RCC 7860 (cell line): Measurements from ENCODE around the gene ARHGAP36.

ENCODE experiments used
- DNase-seq: peaks from one replicate; pipeline ENCODE4 v3.0.0-alpha.2; 2015; ENCODE audit warnings: low spot score
- FAIRE-seq: peaks from 2 replicates; lab custom pipeline; 2012; peaks lifted over from hg19 to GRCh38; lab: Jason Lieb, UNC

The ARHGAP36 gene, protein sequence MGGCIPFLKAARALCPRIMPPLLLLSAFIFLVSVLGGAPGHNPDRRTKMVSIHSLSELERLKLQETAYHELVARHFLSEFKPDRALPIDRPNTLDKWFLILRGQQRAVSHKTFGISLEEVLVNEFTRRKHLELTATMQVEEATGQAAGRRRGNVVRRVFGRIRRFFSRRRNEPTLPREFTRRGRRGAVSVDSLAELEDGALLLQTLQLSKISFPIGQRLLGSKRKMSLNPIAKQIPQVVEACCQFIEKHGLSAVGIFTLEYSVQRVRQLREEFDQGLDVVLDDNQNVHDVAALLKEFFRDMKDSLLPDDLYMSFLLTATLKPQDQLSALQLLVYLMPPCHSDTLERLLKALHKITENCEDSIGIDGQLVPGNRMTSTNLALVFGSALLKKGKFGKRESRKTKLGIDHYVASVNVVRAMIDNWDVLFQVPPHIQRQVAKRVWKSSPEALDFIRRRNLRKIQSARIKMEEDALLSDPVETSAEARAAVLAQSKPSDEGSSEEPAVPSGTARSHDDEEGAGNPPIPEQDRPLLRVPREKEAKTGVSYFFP

DNA sequence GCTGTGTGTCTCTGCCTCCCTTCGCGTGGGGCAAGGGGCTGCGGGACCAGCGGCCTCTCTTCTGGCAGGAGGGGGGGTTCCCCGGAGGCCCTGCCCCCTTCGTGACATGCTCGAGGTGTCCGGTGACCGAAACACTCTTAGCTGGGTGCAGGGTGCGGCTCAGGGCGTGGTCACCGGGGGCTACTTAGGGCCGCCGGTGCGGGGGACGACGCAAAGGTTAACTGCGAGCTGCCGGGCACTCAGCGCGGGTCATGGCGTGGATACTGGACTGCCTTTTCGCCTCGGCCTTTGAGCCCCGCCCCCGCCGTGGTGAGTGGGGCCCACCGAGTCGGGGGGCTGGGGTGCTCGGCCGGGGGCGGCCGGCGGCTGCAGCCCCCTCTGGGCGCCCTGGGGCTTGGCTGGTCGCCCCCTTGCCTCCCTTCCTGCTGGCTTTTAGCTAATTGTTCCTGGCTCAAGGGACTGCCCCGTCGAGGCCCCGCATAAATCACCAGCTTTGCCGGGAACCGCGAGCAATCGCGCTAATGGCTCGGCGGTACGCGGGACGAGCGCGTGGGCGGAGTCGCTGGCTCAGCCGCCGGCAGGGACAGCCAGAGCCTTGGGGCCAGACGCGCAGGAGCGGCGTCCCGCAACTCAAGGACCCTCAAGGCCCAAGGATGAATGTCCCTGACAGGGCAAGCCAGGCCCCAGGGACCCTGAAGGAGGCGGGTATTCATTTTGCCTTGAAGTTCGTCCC, at the start of gene ARHGAP36:
Gene ARHGAP36 (plus strand): TSS at position 211 of the 733 bp plus-strand sequence. CDS start 23,320 bp downstream, outside the sequence.
- FAIRE-seq (no peak), DNase-seq (no peak)

DNA sequence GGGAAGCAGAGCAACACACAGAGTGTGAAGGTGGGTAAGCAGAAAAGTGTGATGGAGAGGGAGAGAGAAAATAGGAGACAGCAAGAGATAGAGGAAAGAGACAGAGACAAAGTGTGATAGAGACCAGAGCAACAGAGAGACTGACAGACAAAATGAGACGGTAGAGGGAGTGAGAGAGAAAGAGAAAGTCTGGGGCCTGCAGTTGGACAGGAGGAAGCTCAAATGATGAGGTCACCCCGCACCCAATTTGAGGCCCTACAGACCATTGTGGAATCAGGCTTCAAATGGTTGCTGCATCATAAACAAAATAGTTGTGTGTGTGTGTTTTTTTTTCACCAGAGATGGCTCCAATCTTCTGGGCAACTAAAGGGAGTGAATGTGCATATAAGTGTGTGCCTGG, 48.0 kb upstream of the ARHGAP36 start:
- FAIRE-seq (no peak), DNase-seq (no peak)

- FAIRE-seq (no peak), DNase-seq (no peak)
Observed at GRCh38 chrX:131025336-131025735, 32.8 kb upstream of the ARHGAP36 start.

GRCh38 chrX:131032354-131033230, 25.6 kb upstream of the ARHGAP36 start:
- no peak for FAIRE-seq
- no peak for DNase-seq

DNA sequence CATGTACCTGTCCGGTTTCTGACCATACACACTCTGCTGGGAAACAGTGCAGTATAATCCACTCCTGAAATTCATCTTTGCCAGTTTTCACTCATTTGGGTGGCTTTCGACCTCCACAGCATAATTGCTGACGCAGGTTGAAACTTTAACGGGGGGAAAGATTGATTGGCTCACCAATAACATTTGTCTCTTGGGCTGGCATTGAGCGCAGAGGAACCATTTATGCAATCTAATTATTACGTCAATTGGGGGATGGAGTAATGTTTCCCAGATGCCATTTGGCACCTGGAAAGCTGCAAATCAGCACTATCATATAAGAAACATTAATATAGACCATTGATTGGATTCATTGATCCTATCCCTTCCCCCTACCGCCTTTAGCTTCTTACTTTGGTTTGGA, 24.1 kb upstream of the ARHGAP36 start:
- no peak for FAIRE-seq
- no peak for DNase-seq

GRCh38 chrX:131040781-131041180, 17.4 kb upstream of the ARHGAP36 start:
- DNase-seq (no peak), FAIRE-seq (no peak)

DNA sequence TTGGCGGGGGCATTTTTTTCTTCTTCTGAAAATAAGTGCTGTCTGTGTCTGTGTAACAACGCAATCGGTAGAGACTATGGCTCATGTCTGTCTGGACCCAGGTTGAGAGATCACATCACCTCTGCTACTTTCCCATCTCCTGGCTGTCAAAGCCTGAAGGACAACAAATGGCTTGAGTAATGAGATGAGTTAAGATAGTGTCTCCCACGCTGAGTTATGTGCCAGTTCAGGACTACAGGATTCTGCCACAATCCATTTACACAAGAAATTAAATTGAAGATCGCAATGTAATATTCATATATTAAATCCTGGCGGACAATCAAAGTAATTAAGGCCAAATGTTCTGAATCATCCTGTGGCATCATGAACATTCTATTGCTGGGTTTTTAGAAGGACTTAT, 16.5 kb upstream of the ARHGAP36 start:
- no peak for FAIRE-seq
- no peak for DNase-seq

DNA sequence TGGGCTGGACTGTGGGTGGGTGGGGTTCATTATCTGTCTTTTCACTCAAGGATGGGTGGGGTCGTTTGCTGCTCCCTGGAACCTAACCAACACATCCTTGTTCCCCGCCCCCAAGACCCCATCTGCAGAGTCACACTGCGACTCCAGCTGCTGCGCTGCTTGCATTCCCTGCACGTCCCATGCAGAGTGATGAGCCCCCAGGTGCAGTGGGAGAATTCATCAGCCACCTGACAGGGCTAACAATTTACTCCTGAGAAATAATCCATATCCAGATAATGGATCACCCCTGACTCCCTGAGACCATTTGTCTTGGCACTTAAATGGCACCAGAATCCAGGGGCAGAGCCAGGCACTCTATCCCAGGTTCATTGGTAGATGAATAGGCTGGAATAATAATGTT, 12.4 kb upstream of the ARHGAP36 start:
- no peak for FAIRE-seq
- DNase-seq: no peak

GRCh38 chrX:131046596-131046995, 11.6 kb upstream of the ARHGAP36 start:
- DNase-seq: no peak
- FAIRE-seq: no peak

- no peak for FAIRE-seq
- DNase-seq: no peak
Observed at GRCh38 chrX:131047180-131047579, 11.0 kb upstream of the ARHGAP36 start.

DNA sequence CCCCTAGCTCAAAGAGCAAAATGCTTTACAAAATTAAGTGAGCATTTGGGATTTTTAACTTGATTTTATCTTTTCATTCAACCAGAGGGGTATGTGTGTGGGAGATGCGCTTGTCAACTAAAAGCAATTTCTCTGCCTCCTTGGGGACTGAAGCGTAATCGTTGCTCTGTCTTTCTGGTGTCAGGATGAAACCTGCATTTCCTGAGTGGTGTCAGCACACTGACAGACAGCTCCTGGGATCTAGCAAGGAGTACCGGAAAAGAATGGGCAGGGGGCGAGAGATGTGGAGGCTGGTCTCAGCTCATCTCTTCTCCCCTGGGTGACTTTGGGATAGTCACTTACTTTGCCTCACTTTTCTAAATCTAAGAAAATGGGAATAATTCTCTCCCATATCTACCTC, 5.1 kb upstream of the ARHGAP36 start:
- DNase-seq (no peak), FAIRE-seq (no peak)

GRCh38 chrX:131054906-131055305, 3.2 kb upstream of the ARHGAP36 start:
- FAIRE-seq: no peak
- no peak for DNase-seq

- no peak for FAIRE-seq
Observed at GRCh38 chrX:131057706-131058105, 440 bp upstream of the ARHGAP36 start.

DNA sequence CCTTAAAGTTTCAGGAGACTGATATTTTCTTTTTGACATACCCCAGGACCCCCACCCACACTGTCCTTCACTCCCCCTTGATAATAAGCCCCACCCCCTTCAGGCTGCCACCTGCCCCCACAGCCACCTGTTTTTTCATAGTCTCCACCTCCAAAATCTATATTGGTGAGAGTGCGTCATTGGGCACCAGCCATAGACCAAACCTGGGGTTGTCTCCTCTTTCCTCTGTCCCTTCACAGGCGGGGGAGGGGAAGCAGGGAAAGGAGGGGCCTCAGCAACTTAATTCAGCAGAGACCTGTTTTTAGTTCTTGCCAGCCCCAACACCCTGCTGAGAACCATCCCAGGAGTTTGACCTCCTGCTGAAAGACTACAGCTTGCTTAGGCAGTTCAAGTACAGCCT, 1.1 kb downstream of the ARHGAP36 start:
- DNase-seq (no peak), FAIRE-seq (no peak)

More at GRCh38 chrX:131057706-131058105, 440 bp upstream of the ARHGAP36 start:
- DNase-seq: no peak

DNA sequence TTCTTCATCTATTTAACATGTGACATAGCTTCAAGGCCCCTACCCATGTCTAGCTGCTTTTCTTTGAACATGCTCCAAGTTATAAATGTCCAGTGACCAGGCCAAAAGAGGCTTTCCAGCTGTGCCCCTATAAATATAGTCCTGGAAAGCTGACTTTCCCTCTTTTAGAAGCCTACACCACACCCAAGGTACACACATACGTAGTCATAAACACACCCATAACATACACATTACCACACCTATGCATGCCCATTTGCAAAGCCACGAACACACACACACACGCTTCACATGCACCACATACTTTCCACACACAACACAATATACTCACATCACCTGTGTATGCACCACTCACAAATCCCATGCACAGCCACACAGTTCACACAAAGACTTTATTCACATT, 2.0 kb downstream of the ARHGAP36 start:
- DNase-seq (no peak), FAIRE-seq (no peak)

DNA sequence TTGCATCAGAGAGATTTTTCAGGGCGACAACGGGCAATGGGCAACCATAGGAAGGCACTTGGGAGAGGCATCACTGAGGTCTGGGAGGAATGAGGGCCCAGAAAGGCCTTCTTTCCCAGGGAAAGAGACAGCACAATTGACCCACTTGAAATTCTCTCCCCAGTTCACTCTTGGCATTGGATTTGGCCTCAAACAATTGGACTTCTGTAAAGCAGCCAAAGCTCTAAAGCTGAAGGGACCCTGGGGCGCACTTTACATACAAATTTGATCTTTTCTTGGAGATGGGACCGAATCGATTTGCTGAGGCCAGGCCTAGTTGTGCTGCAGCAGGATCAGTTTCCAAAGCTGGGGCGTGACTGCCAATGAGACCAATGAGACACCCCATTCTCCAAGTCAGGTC, 3.2 kb downstream of the ARHGAP36 start:
- DNase-seq (no peak), FAIRE-seq (no peak)

DNA sequence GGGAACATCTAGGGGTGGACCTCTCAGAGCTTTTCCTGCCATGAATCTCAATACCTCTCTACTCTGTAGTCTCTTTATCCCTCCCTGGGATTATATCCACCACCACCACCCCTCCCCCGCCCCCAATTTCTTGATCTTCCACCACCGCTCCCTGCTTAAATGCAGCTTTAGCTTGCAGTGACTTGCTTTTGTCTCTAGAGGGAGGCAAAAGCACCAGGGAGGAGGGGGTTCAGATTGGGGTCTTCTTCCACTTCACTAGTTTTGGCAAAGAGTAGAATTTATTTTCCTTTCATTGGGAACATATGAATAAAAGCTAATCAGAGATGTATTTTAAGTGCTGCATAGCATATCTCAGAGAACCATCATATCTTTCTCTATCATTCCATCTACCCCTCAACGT, 5.5 kb downstream of the ARHGAP36 start:
- DNase-seq: no peak
- FAIRE-seq: no peak

- no peak for DNase-seq
- no peak for FAIRE-seq
Observed at GRCh38 chrX:131066237-131066636, 8.1 kb downstream of the ARHGAP36 start.

GRCh38 chrX:131067216-131067615, 9.1 kb downstream of the ARHGAP36 start:
- DNase-seq (no peak), FAIRE-seq (no peak)

DNA sequence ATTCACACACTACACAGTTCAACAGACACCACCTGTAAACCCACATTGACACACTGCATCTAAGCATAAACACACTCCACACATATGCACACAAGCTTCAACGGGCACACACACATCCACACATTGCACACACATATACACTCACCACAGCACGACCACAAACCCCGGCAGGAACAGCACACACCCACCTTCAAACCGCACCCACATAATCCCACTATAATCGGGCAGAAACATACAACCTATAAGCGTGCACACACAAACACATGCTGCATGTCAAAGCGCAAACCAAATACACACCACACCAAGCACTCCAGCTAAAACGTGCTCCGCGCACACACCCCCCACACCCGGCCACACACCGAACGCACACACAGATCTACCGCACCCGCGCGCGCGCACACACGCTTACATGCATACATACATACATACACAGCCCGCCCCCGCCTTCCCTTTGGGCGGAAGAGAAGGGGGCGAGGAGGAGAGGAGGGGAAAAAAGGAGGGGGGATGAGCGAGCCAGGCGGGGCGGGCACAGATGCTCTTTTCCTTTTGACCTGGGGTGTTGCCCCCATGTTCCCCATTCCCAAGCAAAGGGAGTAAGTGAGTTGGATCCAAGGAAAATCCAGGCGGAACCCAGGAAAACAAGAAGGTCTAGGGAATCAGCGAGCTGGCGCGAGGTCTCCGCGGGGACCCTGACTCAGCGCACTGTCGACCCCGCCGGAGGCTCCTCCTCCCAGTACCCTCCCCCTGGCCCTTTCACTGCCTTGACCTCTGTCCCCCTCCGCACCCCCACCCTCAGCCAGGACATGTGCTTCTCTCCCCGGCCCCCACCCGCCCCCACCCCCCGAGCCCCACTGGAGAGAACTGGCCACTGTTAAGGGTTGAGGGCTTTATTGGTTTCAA, 9.9 kb downstream of the ARHGAP36 start:
- no peak for DNase-seq
- FAIRE-seq: no peak
